Measurements from ENCODE around the gene SLC9C1.

Gene SLC9C1

GRCh38 chr3:112302881-112303763 is 9.1 kb upstream of the SLC9C1 start:
- TF ChIP-seq ZC3H10 (CRISPR knock-in tag; IDR thresholded peaks at IDR 0.05): no peak
- peak; percentile 69 for ATAC-seq

- TF ChIP-seq TCF4 (CRISPR knock-in tag; IDR thresholded peaks at IDR 0.05; ENCODE audit: borderline replicate concordance): peak; percentile 21; the same call in 1 of the 2 replicates
- no peak for TF ChIP-seq BACH2 (CRISPR knock-in tag; IDR thresholded peaks at IDR 0.05; ENCODE audit: borderline replicate concordance)
- no peak for ATAC-seq
Observed at GRCh38 chr3:112302150-112302830, 8.3 kb upstream of the SLC9C1 start.

GRCh38 chr3:112298781-112299180 is 4.8 kb upstream of the SLC9C1 start:
- TF ChIP-seq CSDC2 (CRISPR knock-in tag; IDR thresholded peaks at IDR 0.05) (no peak), ARNTL (CRISPR knock-in tag; IDR thresholded peaks at IDR 0.05; ENCODE audit: borderline replicate concordance, low read depth) (no peak), BACH2 (CRISPR knock-in tag; IDR thresholded peaks at IDR 0.05; ENCODE audit: borderline replicate concordance) (no peak), TCF4 (CRISPR knock-in tag; IDR thresholded peaks at IDR 0.05; ENCODE audit: borderline replicate concordance) (no peak), TSHZ2 (CRISPR knock-in tag; IDR thresholded peaks at IDR 0.05) (no peak), POU6F1 (CRISPR knock-in tag; IDR thresholded peaks at IDR 0.05; ENCODE audit: borderline replicate concordance, low read depth) (no peak), ZFP30 (CRISPR knock-in tag; IDR thresholded peaks at IDR 0.05) (no peak), SNAI2 (CRISPR knock-in tag; IDR thresholded peaks at IDR 0.05) (no peak), RARB (CRISPR knock-in tag; IDR thresholded peaks at IDR 0.05) (no peak), CSRNP3 (CRISPR knock-in tag; IDR thresholded peaks at IDR 0.05) (no peak), ZC3H10 (CRISPR knock-in tag; IDR thresholded peaks at IDR 0.05) (no peak), PATZ1 (CRISPR knock-in tag; IDR thresholded peaks at IDR 0.05; ENCODE audit: borderline replicate concordance) (no peak), ZNF8 (CRISPR knock-in tag; IDR thresholded peaks at IDR 0.05) (no peak), PPARA (CRISPR knock-in tag; IDR thresholded peaks at IDR 0.05; ENCODE audit: borderline replicate concordance) (no peak), TOX (CRISPR knock-in tag; IDR thresholded peaks at IDR 0.05; ENCODE audit: borderline replicate concordance) (no peak), ISL1 (CRISPR knock-in tag; IDR thresholded peaks at IDR 0.05) (no peak)
- ATAC-seq: no peak

GRCh38 chr3:112297714-112298113 is 3.7 kb upstream of the SLC9C1 start:
- ATAC-seq: no peak
- TF ChIP-seq ESRRG (CRISPR knock-in tag; IDR thresholded peaks at IDR 0.05) (no peak), ZFP3 (CRISPR knock-in tag; IDR thresholded peaks at IDR 0.05) (no peak), TOX (CRISPR knock-in tag; IDR thresholded peaks at IDR 0.05; ENCODE audit: borderline replicate concordance) (no peak), POU6F1 (CRISPR knock-in tag; IDR thresholded peaks at IDR 0.05; ENCODE audit: borderline replicate concordance, low read depth) (no peak), OSR1 (CRISPR knock-in tag; IDR thresholded peaks at IDR 0.05) (no peak), TCF4 (CRISPR knock-in tag; IDR thresholded peaks at IDR 0.05; ENCODE audit: borderline replicate concordance) (no peak), SNAI2 (CRISPR knock-in tag; IDR thresholded peaks at IDR 0.05) (no peak), ZC3H10 (CRISPR knock-in tag; IDR thresholded peaks at IDR 0.05) (no peak), GLIS3 (CRISPR knock-in tag; IDR thresholded peaks at IDR 0.05) (no peak), PATZ1 (CRISPR knock-in tag; IDR thresholded peaks at IDR 0.05; ENCODE audit: borderline replicate concordance) (no peak)

All from SK-N-SH treated with all-trans-retinoic acid at 6 μM for 48 hours (cell line).